Esophagus muscularis mucosa (tissue), 4 donors: Measurements from ENCODE around the gene STX8.

ENCODE experiments used
- EP300 ChIP-seq: sonication (generic); formaldehyde crosslinking; IDR thresholded peaks from one replicate; pipeline ENCODE4 v1.6.1; 2017; ENCODE audit warnings: antibody characterized with exemption
- POLR2A ChIP-seq: fragments of 450-650 bp; IDR thresholded peaks from one replicate; pipeline ENCODE4 v1.6.1; 2017; ENCODE audit warnings: antibody characterized with exemption, moderate library complexity, mild to moderate bottlenecking, low read depth
- POLR2AphosphoS5 ChIP-seq, 2 donors: sonication (generic); formaldehyde crosslinking; IDR thresholded peaks; one replicate each; pipeline ENCODE4 v1.6.1; 2017; ENCODE audit warnings: antibody characterized with exemption in 2 of 2
- TF ChIP-seq, protein P1 (sequence below), 3 experiments: fragments of 200-600 bp in 2 of 3; fragments of 450-650 bp in 1 of 3; sonication (generic) in 2 of 3; IDR thresholded peaks; one replicate each; pipeline ENCODE4 v1.5.1; 2017 to 2019; ENCODE audit warnings: antibody characterized with exemption in 3 of 3, mild to moderate bottlenecking in 2 of 3, moderate library complexity in 1 of 3

DNA sequence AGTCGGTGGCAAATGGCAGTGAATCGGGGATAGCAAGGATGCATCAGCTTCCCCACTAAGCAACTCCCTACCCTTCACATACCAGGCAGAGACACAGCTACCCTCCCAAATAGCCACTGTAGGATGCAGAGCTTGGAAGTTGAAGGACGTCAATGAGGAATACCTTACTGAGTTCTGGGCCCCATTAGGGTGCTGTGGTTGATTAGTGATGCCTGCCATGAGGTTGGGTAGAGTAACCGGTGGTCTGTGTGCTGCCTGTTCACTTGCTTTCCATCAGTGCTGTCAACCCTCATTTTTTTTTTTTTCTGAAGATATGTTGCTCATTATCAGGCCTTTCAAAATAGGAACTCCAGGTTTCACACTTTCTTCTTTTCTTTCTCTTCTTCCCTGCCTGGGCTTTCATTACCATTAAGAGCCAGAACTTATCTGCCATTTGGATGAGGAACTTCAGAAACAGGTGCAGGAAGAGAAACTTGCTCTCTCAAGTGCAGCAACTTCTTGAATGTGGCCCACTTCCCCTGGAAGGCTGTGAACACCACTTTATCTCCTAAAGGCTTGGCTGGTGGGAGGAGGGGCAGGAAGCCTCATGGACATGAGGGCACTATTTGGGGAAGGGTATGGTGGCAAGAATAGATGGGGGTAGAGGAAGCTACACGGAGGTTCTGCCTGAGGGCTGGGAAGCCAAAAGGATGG lies 370.8 kb downstream of the STX8 start:
- TF ChIP-seq, protein P1, sequence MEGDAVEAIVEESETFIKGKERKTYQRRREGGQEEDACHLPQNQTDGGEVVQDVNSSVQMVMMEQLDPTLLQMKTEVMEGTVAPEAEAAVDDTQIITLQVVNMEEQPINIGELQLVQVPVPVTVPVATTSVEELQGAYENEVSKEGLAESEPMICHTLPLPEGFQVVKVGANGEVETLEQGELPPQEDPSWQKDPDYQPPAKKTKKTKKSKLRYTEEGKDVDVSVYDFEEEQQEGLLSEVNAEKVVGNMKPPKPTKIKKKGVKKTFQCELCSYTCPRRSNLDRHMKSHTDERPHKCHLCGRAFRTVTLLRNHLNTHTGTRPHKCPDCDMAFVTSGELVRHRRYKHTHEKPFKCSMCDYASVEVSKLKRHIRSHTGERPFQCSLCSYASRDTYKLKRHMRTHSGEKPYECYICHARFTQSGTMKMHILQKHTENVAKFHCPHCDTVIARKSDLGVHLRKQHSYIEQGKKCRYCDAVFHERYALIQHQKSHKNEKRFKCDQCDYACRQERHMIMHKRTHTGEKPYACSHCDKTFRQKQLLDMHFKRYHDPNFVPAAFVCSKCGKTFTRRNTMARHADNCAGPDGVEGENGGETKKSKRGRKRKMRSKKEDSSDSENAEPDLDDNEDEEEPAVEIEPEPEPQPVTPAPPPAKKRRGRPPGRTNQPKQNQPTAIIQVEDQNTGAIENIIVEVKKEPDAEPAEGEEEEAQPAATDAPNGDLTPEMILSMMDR (IDR thresholded peaks at IDR 0.05): no peak
- TF ChIP-seq EP300 (no peak), POLR2A (no peak), POLR2AphosphoS5 (IDR thresholded peaks at IDR 0.05) (no peak)
